GM19035 (cell line): Measurements from ENCODE around the gene CPLX4.
A peak's percentile ranks its signal among the peaks of the same experiment; 100 is the strongest.

Source experiments
- ATAC-seq: cut with Tn5 transposase; IDR thresholded peaks from one replicate; pipeline ENCODE4 v1.9.1; 2021; ENCODE audit not compliant: unreplicated experiment

CPLX4 gene, protein sequence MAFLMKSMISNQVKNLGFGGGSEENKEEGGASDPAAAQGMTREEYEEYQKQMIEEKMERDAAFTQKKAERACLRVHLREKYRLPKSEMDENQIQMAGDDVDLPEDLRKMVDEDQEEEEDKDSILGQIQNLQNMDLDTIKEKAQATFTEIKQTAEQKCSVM

DNA sequence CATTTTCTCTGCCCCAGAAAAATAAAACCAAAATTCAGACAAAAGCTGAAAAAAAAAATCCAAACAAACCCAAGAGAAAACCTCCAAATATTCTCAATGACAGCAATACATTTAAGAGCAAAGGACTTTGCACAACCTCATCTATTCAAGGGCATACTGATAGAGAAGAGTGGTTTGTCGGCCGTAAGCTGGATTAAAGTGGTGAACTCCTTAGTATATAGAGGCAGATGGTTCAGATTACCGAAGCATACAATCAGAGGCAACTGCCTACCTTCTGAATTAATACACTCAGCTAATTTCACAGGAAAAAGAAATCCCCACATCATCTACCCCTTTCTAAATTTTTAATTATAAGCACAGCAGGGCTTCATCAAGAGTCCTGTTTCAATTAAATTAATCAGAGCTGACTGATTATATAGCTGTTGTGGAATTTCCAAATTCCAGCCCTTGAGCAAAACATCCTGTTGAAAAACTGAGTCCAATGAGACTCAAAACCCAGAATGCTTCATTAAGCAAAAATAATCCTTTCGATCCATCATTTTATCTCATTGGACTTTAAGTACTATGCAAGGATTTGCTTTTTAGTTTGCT, at the start of gene CPLX4:
Gene CPLX4, minus strand, starts transcription at position 190 of the 591 bp plus-strand sequence. Its CDS starts 187 bp downstream, at position 3.
- no peak for ATAC-seq

DNA sequence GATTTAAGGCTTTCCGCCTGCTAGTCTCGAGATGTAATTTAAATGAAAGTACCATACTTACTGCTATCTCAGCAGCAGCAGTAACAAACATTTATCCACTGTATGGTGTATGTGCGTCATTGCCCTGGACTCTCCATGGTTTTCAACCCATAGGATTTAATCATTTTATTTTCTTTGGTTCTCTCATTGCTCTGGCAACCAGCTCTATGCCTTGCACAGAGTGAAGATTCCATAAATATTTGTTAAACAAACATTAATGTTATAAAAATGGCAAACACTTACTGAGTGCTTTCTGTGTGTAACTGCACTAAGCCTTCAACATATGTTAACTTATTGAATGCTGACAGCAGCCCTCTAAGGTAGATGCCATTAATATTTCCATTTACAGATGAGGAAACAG, 41.9 kb upstream of the CPLX4 start:
- no peak for ATAC-seq

DNA sequence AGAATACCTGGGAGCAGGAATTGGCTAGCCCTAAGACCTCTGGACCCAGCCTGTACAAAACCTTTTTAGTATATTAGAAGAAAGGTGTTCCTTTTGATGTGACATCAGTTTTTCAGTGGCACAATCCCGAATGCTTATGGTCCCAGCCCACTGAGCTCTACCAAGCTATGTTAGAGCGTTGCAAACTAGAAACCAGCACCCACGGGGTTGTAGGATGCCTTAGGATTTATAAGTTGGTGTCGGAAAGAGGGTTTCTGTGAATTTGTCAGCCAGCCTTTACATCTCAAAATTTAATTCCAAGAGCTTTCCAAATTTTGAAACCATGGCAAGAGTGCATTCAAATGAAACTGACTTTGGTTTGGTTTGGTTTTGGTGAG, 41.1 kb upstream of the CPLX4 start:
- peak; percentile 20 for ATAC-seq

DNA sequence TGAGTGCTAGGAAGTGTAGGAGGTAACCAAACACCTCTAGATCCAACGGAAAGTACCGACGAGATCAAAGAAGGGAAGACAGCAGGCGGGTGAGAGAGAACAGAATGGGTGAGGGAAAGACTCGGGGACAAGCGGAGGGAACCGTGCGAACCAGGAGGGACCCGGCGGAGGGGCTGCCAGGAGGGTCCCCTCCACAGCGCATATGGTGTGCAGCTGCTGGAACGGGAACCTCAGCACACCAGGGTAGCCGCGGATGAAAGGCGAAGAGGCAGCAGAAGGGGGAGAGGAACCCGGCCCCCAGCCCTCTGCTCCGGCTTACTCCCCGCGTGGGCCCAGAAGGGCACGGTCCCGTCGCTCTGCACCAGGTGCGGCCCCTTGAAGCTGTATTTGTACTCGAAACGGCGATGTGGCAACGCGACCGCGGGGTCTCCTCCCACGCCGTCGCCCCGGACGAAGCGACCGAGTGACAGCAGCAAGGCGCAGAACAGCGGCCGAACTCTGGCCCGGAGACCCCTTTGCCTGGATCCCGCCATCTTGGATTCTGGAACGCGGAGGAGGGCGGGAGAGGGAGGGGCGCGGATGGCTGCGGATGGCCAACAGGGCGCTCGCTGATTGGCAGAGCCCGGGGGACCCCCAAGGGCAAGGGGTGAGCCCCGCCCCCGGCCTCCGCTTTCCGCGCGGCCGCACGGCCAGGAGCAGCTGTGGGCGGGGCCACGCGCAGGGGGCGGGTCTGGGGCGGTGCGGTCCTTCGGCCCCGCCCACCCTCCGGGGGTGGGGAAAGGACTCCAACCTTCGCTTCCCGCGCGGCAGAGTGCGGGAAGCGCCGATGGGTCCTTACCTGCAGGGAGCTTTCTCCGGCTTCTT, 40.5 kb upstream of the CPLX4 start, which contains the start of gene LMAN1:
Gene LMAN1, minus strand, starts transcription at position 554 of the 864 bp plus-strand sequence. Its CDS starts 21 bp downstream, at position 533.
- peak; percentile 94 for ATAC-seq

DNA sequence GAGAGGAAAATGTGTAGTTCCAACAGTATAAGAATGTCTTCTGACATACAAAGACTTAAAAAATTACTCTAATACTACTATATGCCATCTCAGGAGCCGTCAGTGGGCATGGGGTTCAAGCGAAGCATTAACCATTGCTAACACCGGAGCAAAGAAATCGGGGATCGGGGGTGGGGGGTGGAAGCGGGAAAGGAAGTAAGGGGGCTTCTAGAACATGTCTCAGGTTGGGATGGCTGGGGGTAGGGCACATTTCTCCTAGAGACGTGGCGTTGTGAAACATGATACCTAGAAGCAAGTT, 39.9 kb upstream of the CPLX4 start:
- no peak for ATAC-seq

DNA sequence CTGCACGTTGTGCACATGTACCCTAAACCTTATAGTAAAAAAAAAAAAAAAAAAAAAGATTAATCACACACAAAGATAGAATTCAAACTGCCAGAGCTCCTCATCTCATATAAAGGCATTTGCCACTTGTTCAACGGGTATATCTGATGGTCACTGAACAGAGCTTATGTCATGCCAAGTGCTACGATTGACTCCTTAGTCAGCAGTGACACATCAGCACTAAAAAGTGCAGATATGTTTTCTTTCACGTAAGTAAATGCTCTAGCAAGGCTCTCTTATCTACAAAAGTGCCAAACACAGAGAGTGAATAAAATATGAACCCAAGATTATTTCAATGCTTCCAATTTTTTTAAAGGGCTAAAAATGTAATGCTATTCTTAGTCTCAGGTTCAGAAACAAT, 39.5 kb upstream of the CPLX4 start:
- ATAC-seq = no peak

DNA sequence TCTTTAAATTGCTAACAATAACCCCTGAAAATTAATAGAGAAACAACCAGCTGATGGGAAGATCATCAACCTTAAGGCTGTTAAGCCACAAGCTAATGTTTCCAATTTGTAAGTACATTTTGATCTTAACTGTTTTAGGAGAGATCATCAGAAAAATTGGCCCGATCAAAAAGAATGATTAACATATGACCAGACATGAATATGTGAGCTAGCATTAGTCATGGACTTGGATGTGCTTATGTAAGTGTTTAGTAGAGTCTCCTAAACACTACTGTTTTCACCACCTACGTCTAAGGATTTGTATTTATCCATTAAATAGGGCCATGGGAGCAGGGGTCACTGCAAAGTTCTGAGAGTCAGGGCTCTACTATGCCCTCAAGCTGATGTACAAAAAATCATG, 36.3 kb upstream of the CPLX4 start:
- no peak for ATAC-seq

DNA sequence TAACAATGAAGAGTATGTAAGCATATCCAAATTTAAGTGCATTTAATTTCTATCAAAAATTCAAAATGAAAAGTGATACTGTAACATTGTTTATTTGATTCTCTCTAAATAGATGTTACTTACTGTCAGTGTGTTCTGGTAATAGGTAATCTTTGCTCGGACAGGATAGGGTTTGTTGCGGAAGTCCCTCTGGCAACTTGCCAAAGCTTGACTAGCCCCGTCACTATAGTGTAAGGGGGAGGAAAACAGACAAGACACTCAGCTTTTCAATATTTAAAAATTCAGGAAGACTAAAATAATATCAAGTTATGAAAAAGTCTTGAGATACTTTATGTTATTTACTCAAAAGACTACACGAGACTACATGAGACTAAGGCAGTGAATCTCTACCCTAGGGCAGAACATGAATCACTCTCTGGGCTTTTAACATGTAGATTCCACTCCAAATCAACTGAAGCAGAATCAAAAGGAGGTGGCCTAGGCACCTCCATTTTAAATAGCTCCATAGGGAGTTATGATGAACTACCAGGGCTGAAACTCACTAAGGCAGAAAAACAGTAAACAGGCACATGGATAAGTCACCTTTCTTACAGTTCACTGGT, 34.7 kb upstream of the CPLX4 start:
- no peak for ATAC-seq

DNA sequence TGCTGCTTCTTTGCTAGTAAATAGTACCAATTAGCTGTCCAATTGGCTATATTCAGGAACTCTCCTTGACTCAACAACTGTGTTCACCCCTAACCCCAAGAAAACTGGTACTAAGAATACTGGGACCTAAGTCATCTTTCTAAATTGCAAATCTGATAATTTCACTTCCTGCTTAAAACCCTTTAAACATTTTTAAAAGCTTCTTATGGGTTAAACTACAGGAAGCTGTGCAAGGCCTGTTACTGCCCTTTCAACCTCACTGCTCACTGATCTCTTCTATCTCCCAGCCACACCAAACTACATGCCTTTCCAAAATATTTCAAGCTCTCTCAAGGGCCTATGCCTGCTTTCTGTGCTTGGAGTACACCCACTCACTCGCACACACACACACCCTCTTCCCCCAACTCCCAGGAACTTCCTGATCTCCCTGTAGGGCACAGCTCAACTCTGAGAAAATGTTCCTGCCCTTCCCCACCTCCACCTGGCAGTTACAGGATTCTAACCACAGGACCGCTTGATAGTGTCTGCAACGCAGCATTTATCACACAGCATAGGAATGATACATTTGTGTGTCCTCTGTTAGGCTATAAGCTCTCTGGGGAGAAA, 33.9 kb upstream of the CPLX4 start:
- no peak for ATAC-seq

DNA sequence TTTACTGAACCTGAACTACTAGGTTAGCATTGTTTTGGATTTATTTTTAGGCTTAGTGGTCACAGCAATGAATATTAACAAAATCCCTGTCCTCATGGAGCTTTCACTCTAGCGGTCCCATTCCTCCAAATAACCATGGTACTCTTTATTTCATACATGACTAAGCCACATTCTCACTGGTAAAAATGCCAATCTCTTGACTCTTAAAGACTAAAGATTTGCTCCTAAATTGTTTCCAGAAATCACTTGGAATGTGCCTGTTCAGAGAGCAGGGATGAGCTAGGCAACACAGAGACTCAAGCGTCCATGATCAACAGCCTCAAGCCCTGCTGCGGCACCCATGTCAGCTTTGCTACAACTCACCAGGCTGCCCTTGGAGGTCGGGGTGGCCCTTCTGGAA, 27.1 kb upstream of the CPLX4 start:
- ATAC-seq = no peak

DNA sequence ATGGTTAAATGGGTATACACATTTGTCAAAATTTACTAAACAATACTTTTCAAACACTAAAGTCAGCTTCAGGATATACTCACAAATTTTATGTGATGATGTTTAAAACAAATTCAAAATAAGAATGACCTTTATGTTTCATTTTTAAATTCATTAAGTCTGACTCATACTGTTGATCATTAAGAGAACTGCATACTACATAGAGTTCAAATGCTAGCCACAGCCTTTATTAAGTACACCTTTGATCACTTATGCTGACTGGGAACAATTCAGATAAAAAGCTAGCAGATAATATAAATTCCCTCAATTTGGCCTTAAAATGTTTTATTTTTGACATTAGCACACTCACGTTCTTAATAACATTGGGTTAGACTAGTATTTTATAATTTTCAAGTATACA, 26.5 kb upstream of the CPLX4 start:
- no peak for ATAC-seq

DNA sequence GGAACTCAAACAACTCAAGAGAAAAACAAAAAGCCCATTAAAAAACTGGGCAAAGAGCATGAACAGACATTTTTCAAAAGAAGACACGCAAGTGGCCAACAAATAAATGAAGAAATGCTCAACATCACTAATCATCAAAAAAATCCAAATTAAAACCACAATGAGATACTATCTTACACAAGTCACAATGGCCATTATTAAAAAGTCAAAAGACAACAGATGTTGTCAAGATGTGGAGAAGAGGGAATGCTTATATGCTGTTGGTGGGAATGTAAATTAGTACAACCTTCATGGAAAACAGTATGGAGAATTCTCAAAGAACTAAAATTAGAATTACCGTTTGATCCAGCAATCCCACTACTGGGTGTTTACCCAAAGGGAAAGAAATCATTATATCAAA, 25.5 kb upstream of the CPLX4 start:
- ATAC-seq = no peak

DNA sequence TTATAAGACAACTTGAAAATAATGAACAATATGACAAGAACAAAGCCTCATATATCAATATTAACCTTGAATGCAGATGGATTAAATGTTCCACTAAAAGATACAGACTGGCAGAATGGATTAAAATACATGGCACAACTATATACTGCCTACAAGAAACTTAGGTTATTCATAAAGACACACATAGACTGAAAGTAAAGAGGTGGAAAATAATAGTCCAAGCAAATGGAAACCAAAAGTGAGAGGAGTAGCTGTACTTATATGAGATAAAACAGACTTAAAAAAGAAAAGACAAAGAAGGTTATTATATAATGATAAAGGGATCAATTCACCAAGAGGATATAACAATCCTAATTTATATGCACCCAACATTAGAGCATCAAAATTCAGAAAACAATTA, 22.4 kb upstream of the CPLX4 start:
- ATAC-seq = no peak

DNA sequence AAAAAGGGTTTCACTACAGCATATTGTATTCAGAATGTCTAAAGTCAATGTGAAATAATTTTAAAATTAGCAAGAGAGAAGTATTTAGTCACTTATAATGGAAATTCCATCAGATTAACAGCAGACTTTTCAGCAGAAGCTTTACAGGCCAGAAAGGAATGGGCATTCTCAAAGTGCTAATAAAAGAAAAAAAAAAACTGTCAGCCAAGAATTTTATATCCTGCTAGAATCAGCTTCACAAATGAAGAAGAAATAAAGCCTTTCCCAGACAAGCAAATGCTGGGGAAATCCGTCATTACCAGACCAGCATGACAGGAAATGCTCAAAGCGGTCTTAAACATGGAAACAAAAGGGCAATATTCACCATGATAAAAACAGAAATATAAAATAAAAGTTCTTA, 21.9 kb upstream of the CPLX4 start:
- ATAC-seq = no peak

DNA sequence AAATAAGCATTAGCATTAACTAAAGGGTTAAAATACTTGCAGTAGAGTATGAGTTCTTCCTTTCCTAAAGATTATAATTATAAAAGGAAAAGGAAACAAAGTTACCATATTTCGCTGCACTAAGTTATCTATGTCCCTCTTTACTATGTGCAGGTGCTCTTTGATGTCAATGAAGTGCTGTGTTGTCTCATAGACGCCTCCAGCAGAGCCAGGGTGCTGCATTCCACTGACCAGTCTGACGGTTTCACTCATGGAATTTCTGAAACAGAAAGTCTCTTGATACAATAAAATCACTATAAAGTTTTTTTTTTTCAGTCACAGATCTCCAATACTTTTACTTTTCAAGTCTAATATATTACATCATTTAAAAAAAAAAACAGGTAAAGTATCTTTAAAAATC, 14.5 kb upstream of the CPLX4 start:
- no peak for ATAC-seq

DNA sequence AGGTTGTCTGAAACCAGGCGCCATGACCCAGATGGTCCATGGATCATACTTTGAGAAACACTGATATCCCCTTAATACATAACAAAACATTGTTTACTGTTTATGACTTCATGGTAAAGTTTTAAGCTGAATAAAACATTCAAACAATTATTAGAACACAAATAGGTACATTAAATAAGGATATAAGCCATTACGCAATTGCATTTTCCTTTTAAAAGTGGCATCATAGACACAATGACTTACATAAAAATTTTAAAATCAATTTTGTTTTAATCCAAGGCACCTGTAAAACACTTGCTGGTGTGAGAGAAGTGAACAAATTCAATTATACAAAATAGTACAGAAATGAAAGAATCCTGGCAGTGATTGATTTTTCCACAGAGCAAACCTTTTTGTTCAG, 10.2 kb upstream of the CPLX4 start:
- ATAC-seq = no peak

DNA sequence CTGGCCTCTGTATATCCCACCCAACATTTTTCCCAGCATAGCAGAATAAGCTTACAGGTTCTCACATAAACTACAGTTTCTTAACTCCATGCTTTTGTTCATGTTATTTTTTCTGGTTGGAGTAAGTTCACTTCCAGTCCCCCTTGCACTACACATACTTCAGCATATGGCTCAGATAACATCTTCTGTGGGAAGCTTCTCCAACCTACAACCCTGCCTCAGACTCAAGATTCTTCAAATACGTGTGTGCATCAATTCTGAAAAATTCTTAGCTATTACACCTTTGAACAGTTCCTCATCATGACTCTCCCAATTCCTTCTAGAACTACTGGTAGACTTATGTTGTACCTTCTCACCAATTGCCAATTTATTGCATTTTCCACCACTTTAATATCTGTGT, 7.5 kb upstream of the CPLX4 start:
- no peak for ATAC-seq

DNA sequence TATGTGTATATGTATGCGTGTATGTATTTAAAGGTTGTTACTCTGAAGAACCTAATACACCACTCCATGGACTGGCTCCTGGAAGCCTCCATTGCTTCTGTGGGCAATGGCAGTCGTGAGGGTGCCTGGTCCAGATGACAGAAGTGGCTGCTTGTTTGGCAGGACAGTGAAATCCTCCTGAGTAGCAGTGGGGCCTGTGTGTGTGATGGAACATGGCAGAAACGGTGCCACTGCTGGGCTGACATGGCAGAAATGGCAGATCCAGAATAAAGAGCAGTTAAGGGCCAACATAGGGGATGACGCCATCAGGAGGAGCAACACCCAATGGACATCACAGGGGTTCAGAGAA, 6.1 kb upstream of the CPLX4 start:
- no peak for ATAC-seq

DNA sequence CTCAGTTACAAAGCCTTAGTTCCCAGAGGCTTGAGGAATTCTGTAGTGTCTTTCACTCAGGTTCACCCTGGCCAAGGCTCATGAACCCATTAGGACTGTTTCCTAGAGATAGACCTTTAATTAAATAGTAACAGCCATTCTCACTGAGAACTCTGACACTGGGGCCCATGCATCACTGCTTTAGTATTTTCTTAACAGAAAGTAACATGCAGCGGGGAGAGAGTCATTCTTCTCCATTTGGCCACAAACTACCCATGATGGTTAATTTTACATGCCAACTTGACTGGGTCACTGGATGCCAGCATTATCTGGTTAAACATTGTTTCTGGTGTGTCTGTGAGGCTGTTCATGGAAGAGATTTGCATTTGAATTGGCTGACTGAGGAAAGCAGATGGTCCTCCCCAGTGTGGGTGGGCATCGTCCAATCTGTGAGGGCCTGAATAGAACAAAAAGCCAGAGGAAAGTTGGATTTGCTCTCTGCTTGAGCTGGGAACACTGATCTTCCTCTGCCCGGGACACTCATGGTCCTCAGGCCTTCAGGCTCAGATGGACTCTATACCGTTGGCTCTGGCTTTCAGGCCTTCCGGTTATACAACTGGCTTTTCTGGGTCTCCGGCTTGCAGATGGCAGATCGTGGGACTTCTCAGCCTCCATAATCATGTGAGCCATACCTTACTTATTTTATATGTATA, 5.6 kb upstream of the CPLX4 start:
- ATAC-seq = no peak

DNA sequence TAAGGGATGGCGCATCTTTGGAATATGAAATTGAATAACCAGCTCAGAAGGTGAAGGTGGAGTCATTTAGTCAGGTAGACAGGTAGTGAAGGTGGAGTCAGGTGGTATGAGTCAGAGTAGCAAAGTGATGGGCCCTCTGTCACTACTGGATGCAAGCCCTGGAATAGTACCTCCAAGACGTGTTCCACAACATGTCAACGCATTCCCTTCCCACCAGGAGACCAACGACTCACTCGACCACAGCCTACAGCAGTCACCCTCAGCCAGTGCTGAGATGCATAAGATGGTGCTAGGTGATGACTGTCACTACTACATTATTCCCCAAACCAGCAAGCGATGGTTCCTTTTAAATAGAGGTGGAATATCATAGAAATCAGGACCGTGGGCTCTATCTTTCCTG, 6.8 kb downstream of the CPLX4 start:
- no peak for ATAC-seq

DNA sequence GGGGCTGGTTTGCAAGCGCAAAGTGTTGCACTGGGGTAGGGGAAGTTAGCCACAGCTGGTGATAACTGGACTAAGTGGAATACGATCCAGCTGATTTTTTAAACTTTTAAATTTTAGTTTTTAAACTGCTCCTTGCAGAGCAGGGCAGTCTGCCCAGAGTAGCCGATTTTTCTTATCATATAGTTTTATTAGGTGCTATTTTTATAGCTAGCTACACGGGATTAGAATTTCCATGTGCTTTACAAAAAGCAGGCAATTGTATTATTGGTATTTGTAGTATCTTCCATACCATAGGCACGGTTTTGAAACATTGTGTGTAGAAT, 9.6 kb downstream of the CPLX4 start:
- ATAC-seq = no peak
